Mesenchymal stem cell (in vitro differentiated cells and primary cell): ENCODE results near the gene SPATA13.
"Not testable (repeated sequence)": the region's sequence is repeated elsewhere in the genome, so short reads cannot be mapped to it uniquely, and the experiment has no call there.

ENCODE experiments used
- DNase-seq: peaks from one replicate; pipeline ENCODE4 v3.0.0-alpha.2; 2013
- H2AFZ ChIP-seq: one replicate; pipeline ENCODE4 v1.6.1; 2013; ENCODE audit warnings: low read depth, mild to moderate bottlenecking, control low read depth, inconsistent platforms, low read length, moderate library complexity
- H2AK5ac ChIP-seq: 2 replicates; pipeline ENCODE4 v1.6.1; 2013; ENCODE audit warnings: low read length, moderate library complexity, mild to moderate bottlenecking, inconsistent platforms; ENCODE audit not compliant: severe bottlenecking
- H2BK120ac ChIP-seq: one replicate; pipeline ENCODE4 v1.6.1; 2013; ENCODE audit warnings: low read depth, mild to moderate bottlenecking, inconsistent platforms, low read length, moderate library complexity
- H2BK12ac ChIP-seq, 2 experiments: one replicate each; pipeline ENCODE4 v1.6.1; 2013; ENCODE audit warnings: inconsistent platforms in 2 of 2, low read length in 2 of 2, mild to moderate bottlenecking in 2 of 2, moderate library complexity in 2 of 2, control low read depth in 1 of 2
- H2BK15ac ChIP-seq: one replicate; pipeline ENCODE4 v1.6.1; 2013; ENCODE audit warnings: mild to moderate bottlenecking, low read depth, inconsistent platforms; ENCODE audit not compliant: poor library complexity, severe bottlenecking
- H2BK5ac ChIP-seq: 2 replicates; pipeline ENCODE4 v1.6.1; 2013; ENCODE audit warnings: low read depth, mild to moderate bottlenecking, low read length, control low read depth, inconsistent platforms; ENCODE audit not compliant: poor library complexity, severe bottlenecking
- H3K14ac ChIP-seq, 2 experiments: one replicate each; pipeline ENCODE4 v1.6.1; 2013; ENCODE audit warnings: inconsistent platforms in 2 of 2, low read length in 2 of 2, control low read depth in 1 of 2, mild to moderate bottlenecking in 1 of 2, moderate library complexity in 1 of 2
- H3K18ac ChIP-seq, 2 experiments: one replicate each; pipeline ENCODE4 v1.6.1; 2013; ENCODE audit warnings: inconsistent platforms in 2 of 2, low read length in 2 of 2, control low read depth in 1 of 2, low read depth in 1 of 2, mild to moderate bottlenecking in 1 of 2
- H3K23ac ChIP-seq, 2 experiments: one replicate each; pipeline ENCODE4 v1.6.1; 2013; ENCODE audit warnings: inconsistent platforms in 2 of 2, low read length in 2 of 2, mild to moderate bottlenecking in 2 of 2, moderate library complexity in 2 of 2, control low read depth in 1 of 2
- H3K27ac ChIP-seq: 2 replicates; pipeline ENCODE4 v1.5.1; 2013; ENCODE audit warnings: mild to moderate bottlenecking, moderate library complexity, low read length, control low read depth, inconsistent platforms; ENCODE audit not compliant: poor library complexity, severe bottlenecking
- H3K27me3 ChIP-seq, 2 experiments: 2 replicates each; pipeline versions ENCODE4 v1.6.1 to v1.7.0; 2013; ENCODE audit warnings: low read length in 2 of 2, mild to moderate bottlenecking in 2 of 2, moderate library complexity in 2 of 2, control low read depth in 1 of 2, inconsistent platforms in 1 of 2; ENCODE audit not compliant: control insufficient read depth in 1 of 2, insufficient read depth in 1 of 2
- H3K36me3 ChIP-seq, 2 experiments: 2 replicates each; pipeline versions ENCODE4 v1.6.1 to v1.7.0; 2013; ENCODE audit warnings: low read length in 2 of 2, control low read depth in 1 of 2, inconsistent platforms in 1 of 2, low read depth in 1 of 2, mild to moderate bottlenecking in 1 of 2; ENCODE audit not compliant: insufficient read depth in 2 of 2, control insufficient read depth in 1 of 2
- H3K4ac ChIP-seq, 2 experiments: one replicate each; pipeline ENCODE4 v1.6.1; 2013; ENCODE audit warnings: inconsistent platforms in 2 of 2, low read length in 2 of 2, mild to moderate bottlenecking in 2 of 2, moderate library complexity in 2 of 2, control low read depth in 1 of 2, low read depth in 1 of 2
- H3K4me1 ChIP-seq: 2 replicates; pipeline ENCODE4 v1.6.1; 2013; ENCODE audit warnings: low read depth, low read length, control low read depth; ENCODE audit not compliant: control insufficient read depth, insufficient read depth
- H3K4me2 ChIP-seq: 2 replicates; pipeline ENCODE4 v1.6.1; 2013; ENCODE audit warnings: low read length, mild to moderate bottlenecking, inconsistent platforms; ENCODE audit not compliant: poor library complexity, severe bottlenecking
- H3K4me3 ChIP-seq, 2 experiments: 2 replicates each; pipeline versions ENCODE4 v1.5.1 to v1.7.0; 2013; ENCODE audit warnings: low read length in 2 of 2, mild to moderate bottlenecking in 2 of 2, control low read depth in 1 of 2, low read depth in 1 of 2; ENCODE audit not compliant: insufficient read depth in 1 of 2
- H3K79me1 ChIP-seq: replicated peaks from 2 replicates; pipeline ENCODE4 v1.6.1; 2013; ENCODE audit warnings: mild to moderate bottlenecking, control low read depth, low read length, inconsistent platforms; ENCODE audit not compliant: poor library complexity, severe bottlenecking
- H3K9ac ChIP-seq: 2 replicates; pipeline ENCODE4 v1.7.0; 2013; ENCODE audit warnings: mild to moderate bottlenecking, low read length, moderate library complexity
- H3K9me3 ChIP-seq: 2 replicates; pipeline ENCODE4 v1.7.0; 2013; ENCODE audit warnings: mild to moderate bottlenecking, low read length; ENCODE audit not compliant: control insufficient read depth
- H4K8ac ChIP-seq: one replicate; pipeline ENCODE4 v1.6.1; 2013; ENCODE audit warnings: inconsistent platforms, mild to moderate bottlenecking, low read length, moderate library complexity
- H4K91ac ChIP-seq: one replicate; pipeline ENCODE4 v1.6.1; 2013; ENCODE audit warnings: mild to moderate bottlenecking, low read length, inconsistent platforms
- WGBS: methylation state at CpG from one replicate; pipeline ENCODE4 v1.1.7; 2013; ENCODE audit warnings: mixed read lengths; 5-methylcytosine and 5-hydroxymethylcytosine counted together

The SPATA13 gene

DNA sequence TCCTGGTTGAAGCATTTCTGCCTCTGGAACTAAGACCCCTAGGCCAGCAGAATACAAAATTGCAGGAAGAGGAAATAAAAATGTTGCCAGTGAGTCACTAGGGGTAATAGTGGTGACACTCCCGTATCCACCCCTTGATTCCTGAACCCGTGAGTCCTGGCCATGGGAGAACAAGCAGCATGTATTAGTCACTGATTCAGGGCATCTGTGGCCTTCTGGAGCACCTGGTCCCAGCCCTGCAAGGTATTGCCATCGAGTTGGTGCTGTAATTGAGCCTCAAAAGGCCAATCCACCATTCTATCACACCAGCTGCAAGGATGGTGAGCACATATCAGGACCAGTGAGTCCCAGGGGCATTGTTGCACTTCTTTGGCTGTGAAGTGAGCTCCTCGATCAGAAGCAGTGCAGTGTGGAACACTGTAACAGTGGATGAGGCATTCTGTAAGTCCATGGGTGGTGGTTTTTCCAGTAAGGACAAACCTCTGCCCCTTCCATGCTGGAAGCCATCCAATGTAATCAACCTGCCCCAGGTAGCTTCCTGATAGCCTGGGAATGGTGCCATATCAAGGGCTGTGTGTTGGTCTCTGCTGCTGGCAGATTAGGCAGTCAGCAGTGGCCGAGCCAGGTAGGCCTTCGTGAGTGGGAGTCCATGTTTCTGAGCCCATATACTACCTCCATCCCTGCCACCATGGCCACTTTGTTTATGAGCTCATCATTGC is 188.4 kb downstream of the SPATA13 start:
- no peak for DNase-seq
- Histone ChIP-seq H3K36me3 (no peaks in the 10 kb centered on the region), H3K4ac (no peak overlapping the region), H2BK120ac (no peak overlapping the region), H2BK15ac (no peak overlapping the region), H3K27ac (no peak overlapping the region), H3K14ac (no peak overlapping the region), H3K9me3 (no peaks in the 10 kb centered on the region), H2BK5ac (no peak overlapping the region), H3K4me2 (no peak overlapping the region), H3K18ac (no peak overlapping the region), H3K27me3 (peaks cover 4 to 11% of the 10 kb centered on the region in 2 experiments), H3K79me1 (no peaks in the 10 kb centered on the region), H3K4me1 (no peaks in the 10 kb centered on the region), H4K8ac (no peak overlapping the region), H2BK12ac (no peak overlapping the region), H3K23ac (no peak overlapping the region), H3K4me3 (no peak overlapping the region), H2AK5ac (no peak overlapping the region), H2AFZ (no peak overlapping the region), H4K91ac (no peak overlapping the region), H3K9ac (no peak overlapping the region)
- WGBS = 71% methylated on average over 6 of the region's 6 CpGs

DNA sequence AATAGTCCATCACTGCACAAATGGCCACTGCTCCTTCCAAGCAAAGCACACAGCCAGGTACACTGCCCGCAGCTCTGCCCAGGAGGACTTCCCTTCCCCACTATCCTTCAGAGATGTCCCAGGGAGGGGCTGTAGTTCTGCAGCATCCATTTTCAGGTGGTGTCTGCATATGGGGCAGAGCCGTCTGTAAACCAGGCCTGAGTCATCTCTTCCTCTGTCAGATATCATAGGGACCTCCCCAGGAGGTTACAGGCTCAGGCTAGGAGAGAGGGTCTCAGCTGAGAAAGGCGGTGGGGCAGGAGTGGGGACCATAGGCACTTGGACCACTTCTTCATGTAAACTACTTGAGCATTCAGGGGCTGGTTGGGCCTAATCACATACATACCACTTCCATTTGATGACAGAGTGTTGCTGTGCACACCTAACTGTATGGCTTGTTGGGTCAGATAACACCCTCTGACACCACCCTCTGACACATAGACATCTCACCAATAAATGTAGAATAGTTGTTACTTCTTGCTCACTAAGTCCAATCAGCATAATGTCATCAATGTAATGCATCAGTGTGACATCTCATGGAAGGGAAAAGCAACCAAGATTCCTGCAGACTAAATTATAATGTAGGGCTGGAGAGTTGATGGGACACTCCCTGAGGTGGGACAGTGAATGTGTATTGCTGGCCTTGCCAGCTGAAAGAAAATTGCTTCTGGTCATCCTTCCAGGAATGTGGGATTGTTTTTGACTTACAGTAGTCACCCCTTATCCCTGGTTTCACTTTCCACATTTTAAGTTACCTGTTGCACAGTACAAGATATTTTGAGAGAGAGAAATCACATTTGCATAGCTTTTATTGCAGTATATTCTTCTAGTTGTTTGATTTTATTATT is 189.5 kb downstream of the SPATA13 start:
- H3K23ac ChIP-seq, H3K4me1 ChIP-seq, H3K9ac ChIP-seq, H3K14ac ChIP-seq, H4K91ac ChIP-seq, H3K4ac ChIP-seq, H3K4me3 ChIP-seq, H2AFZ ChIP-seq, H3K4me2 ChIP-seq, H3K36me3 ChIP-seq, DNase-seq, H2BK120ac ChIP-seq, H4K8ac ChIP-seq, H2BK12ac ChIP-seq, H3K79me1 ChIP-seq, H2BK15ac ChIP-seq, H3K9me3 ChIP-seq, H2BK5ac ChIP-seq, H2AK5ac ChIP-seq, H3K18ac ChIP-seq, H3K27ac ChIP-seq: not testable (repeated sequence)
- peaks cover 4 to 14% of the 10 kb centered on the region in 2 experiments for H3K27me3 ChIP-seq
- 77% methylated on average over 1 of the region's 3 CpGs for WGBS

DNA sequence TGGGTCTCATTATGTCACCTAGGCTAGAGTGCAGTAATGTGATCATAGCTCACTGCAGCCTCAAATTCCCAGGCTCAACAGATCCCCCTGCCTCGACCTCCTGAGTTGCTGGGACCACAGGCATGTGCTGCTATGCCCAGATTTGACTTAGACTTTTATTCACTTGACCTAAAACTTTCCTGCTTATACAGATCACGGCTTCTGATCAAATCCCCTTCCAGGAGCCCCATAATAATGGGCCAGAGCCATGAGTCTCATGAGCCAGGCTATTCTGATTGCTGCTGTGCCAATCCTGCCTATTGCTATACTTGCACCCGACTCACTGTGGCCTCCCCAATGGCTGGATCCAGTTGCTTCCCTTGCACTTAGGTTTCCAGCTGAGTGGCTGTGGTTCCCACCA is 190.9 kb downstream of the SPATA13 start:
- H3K18ac ChIP-seq = no peak overlapping the region
- no peak overlapping the region for H4K91ac ChIP-seq
- H3K9me3 ChIP-seq = no peaks in the 10 kb centered on the region
- H2AK5ac ChIP-seq = no peak overlapping the region
- H2BK12ac ChIP-seq = no peak overlapping the region
- no peak overlapping the region for H2AFZ ChIP-seq
- no peak overlapping the region for H3K4ac ChIP-seq
- no peak overlapping the region for H3K4me3 ChIP-seq
- H3K23ac ChIP-seq = no peak overlapping the region
- no peak overlapping the region for H3K4me2 ChIP-seq
- H2BK120ac ChIP-seq = no peak overlapping the region
- no peaks in the 10 kb centered on the region for H3K36me3 ChIP-seq
- H3K14ac ChIP-seq = no peak overlapping the region
- no peak overlapping the region for H2BK15ac ChIP-seq
- H3K9ac ChIP-seq = no peak overlapping the region
- H3K4me1 ChIP-seq = no peaks in the 10 kb centered on the region
- no peak overlapping the region for H2BK5ac ChIP-seq
- peaks cover 4 to 14% of the 10 kb centered on the region in 2 experiments for H3K27me3 ChIP-seq
- no peaks in the 10 kb centered on the region for H3K79me1 ChIP-seq
- 51% methylated on average over 3 of the region's 3 CpGs for WGBS
- no peak overlapping the region for H3K27ac ChIP-seq
- H4K8ac ChIP-seq = no peak overlapping the region
- DNase-seq = no peak

DNA sequence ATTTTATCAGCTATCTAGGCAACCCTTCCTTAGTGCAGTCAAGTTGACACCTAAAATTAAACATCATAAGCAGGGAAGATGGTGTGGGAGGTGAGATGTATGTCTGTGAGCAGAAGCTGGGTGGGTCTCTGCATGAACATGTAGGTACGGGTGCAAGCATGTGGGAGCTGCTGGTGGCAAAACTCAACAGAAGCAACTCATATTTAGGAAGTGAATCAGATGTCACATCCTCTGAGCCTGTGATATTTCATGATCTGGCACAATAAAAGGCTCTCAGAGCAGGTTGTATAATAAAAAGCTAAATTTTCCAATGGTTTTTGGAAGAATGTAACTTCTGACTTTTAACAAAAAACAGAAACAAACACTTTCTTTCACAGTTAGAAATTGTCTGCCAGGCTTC is 193.2 kb downstream of the SPATA13 start:
- H3K4me3 ChIP-seq = no peak overlapping the region
- H3K79me1 ChIP-seq = no peaks in the 10 kb centered on the region
- no peaks in the 10 kb centered on the region for H3K4me1 ChIP-seq
- H3K4me2 ChIP-seq = no peak overlapping the region
- DNase-seq = no peak
- no peak overlapping the region for H3K9ac ChIP-seq
- no peak overlapping the region for H2BK120ac ChIP-seq
- H3K36me3 ChIP-seq = no peaks in the 10 kb centered on the region
- H4K91ac ChIP-seq = no peak overlapping the region
- no peak overlapping the region for H2AK5ac ChIP-seq
- H4K8ac ChIP-seq = no peak overlapping the region
- no peak overlapping the region for H3K4ac ChIP-seq
- H2BK15ac ChIP-seq = no peak overlapping the region
- no peak overlapping the region for H3K27ac ChIP-seq
- no peak overlapping the region for H2AFZ ChIP-seq
- H2BK5ac ChIP-seq = no peak overlapping the region
- no peak overlapping the region for H3K23ac ChIP-seq
- peaks cover 4 to 14% of the 10 kb centered on the region in 2 experiments for H3K27me3 ChIP-seq
- H3K9me3 ChIP-seq = no peaks in the 10 kb centered on the region
- H3K14ac ChIP-seq = no peak overlapping the region
- WGBS = 92% methylated on average over 1 of the region's 1 CpG
- no peak overlapping the region for H2BK12ac ChIP-seq
- no peak overlapping the region for H3K18ac ChIP-seq
